Testis (tissue), 2 donors: ENCODE results near the gene OR11A1.

Source experiments
- CTCF ChIP-seq, 3 experiments: fragments of 450-650 bp in 2 of 3; fragments of 200-600 bp in 1 of 3; sonication (generic) in 1 of 3; IDR thresholded peaks; one replicate each; pipeline ENCODE4 v1.5.1; 2016 to 2019; ENCODE audit warnings: antibody characterized with exemption in 3 of 3, mild to moderate bottlenecking in 2 of 3, moderate library complexity in 1 of 3
- POLR2A ChIP-seq: fragments of 450-650 bp; IDR thresholded peaks from one replicate; pipeline ENCODE4 v1.6.1; 2017; ENCODE audit warnings: antibody characterized with exemption, mild to moderate bottlenecking, moderate library complexity

- no peak for TF ChIP-seq CTCF (IDR thresholded peaks at IDR 0.05)
- no peak for TF ChIP-seq POLR2A
These were observed 9.2 kb downstream of the OR11A1 start for GRCh38 chr6:29447670-29448069.
